PFSK-1 (cell line): ENCODE results near the gene MACC1.

ENCODE experiments used
- FOXP2 ChIP-seq: optimal IDR thresholded peaks from 2 replicates; pipeline ENCODE3; 2011; ENCODE audit warnings: borderline replicate concordance, control low read depth, inconsistent platforms; ENCODE audit not compliant: insufficient read depth; ENCODE audit errors: extremely low read length, extremely low read depth
- POLR2AphosphoS5 ChIP-seq: IDR thresholded peaks from 2 replicates; pipeline ENCODE4 v1.6.1; 2012; ENCODE audit warnings: low read depth, mild to moderate bottlenecking, control low read depth, low read length, moderate library complexity
- REST ChIP-seq, 2 experiments: IDR thresholded peaks; 2 replicates each; pipeline versions ENCODE4 v1.6.1 to v1.8.0; 2011 to 2012; ENCODE audit warnings: low read depth in 2 of 2, low read length in 2 of 2, control low read depth in 1 of 2, inconsistent platforms in 1 of 2, mild to moderate bottlenecking in 1 of 2, moderate library complexity in 1 of 2; ENCODE audit not compliant: insufficient read depth in 1 of 2
- SIN3A ChIP-seq: IDR thresholded peaks from 2 replicates; pipeline ENCODE4 v1.6.1; 2012; ENCODE audit warnings: mild to moderate bottlenecking, low read length, moderate library complexity, borderline replicate concordance; ENCODE audit not compliant: insufficient read depth
- TAF1 ChIP-seq: IDR thresholded peaks from 2 replicates; pipeline ENCODE4 v1.6.1; 2012; ENCODE audit warnings: low read length, control low read depth, borderline replicate concordance; ENCODE audit not compliant: insufficient read depth

The MACC1 gene

GRCh38 chr7:20200361-20200760, 16.8 kb downstream of the MACC1 start:
- no peak for TF ChIP-seq TAF1
- TF ChIP-seq REST (IDR thresholded peaks at IDR 0.05; ENCODE audit: insufficient read depth in 1 of 2, low read depth in 2 of 2, low read length in 2 of 2) = no peak
- no peak for TF ChIP-seq SIN3A
- TF ChIP-seq POLR2AphosphoS5 = no peak
- TF ChIP-seq FOXP2 = no peak

- TF ChIP-seq FOXP2 (no peak), REST (IDR thresholded peaks at IDR 0.05; ENCODE audit: insufficient read depth in 1 of 2, low read depth in 2 of 2, low read length in 2 of 2) (no peak), POLR2AphosphoS5 (no peak), TAF1 (no peak), SIN3A (no peak)
Observed at GRCh38 chr7:20199015-20199737, 18.0 kb downstream of the MACC1 start.

- TF ChIP-seq TAF1 (no peak), REST (IDR thresholded peaks at IDR 0.05; ENCODE audit: insufficient read depth in 1 of 2, low read depth in 2 of 2, low read length in 2 of 2) (no peak), POLR2AphosphoS5 (no peak), SIN3A (no peak), FOXP2 (no peak)
Observed at GRCh38 chr7:20198260-20198659, 18.9 kb downstream of the MACC1 start.

- TF ChIP-seq POLR2AphosphoS5 = no peak
- no peak for TF ChIP-seq FOXP2
- no peak for TF ChIP-seq REST (IDR thresholded peaks at IDR 0.05; ENCODE audit: insufficient read depth in 1 of 2, low read depth in 2 of 2, low read length in 2 of 2)
- no peak for TF ChIP-seq TAF1
- TF ChIP-seq SIN3A = no peak
Observed at GRCh38 chr7:20197837-20198236, 19.3 kb downstream of the MACC1 start.
